VCaP (cell line): ENCODE measurements around the gene DPH6.

Experiments
- H3K27ac ChIP-seq: fragments of 450-650 bp; 2 replicates; pipeline ENCODE4 v1.5.1; 2017
- TF ChIP-seq, protein P1 (sequence below): fragments of 450-650 bp; conservative IDR thresholded peaks from 2 replicates; pipeline ENCODE4 v1.5.1; 2017; ENCODE audit warnings: mild to moderate bottlenecking, moderate library complexity

The DPH6 gene

DNA sequence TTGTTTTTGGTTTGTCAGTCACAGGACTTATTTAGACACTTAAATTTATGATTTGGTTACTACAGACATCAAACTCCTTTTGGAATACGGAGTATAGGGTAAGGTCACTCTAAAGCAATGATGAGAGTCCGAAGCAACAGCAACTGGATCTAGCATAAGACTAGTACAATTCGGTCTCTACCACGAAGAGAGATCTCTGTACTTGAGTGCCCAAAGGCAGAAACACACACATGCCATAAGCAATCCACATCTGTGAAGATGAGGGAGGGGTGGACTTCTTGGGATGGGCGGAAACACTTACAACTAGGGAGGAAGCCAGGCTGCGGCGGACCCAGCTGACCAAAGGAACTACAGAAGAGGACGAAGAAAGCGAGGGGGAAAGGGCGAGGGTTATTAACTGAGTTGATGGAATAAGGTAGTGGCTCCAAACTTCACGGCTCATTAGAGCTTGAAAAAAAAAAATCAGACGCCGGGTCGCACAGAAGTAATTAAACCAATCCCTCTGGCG is 595 bp downstream of the DPH6 start:
- H3K27ac ChIP-seq = peak overlapping the region; percentile 99
- TF ChIP-seq, protein P1, sequence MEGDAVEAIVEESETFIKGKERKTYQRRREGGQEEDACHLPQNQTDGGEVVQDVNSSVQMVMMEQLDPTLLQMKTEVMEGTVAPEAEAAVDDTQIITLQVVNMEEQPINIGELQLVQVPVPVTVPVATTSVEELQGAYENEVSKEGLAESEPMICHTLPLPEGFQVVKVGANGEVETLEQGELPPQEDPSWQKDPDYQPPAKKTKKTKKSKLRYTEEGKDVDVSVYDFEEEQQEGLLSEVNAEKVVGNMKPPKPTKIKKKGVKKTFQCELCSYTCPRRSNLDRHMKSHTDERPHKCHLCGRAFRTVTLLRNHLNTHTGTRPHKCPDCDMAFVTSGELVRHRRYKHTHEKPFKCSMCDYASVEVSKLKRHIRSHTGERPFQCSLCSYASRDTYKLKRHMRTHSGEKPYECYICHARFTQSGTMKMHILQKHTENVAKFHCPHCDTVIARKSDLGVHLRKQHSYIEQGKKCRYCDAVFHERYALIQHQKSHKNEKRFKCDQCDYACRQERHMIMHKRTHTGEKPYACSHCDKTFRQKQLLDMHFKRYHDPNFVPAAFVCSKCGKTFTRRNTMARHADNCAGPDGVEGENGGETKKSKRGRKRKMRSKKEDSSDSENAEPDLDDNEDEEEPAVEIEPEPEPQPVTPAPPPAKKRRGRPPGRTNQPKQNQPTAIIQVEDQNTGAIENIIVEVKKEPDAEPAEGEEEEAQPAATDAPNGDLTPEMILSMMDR = no peak

DNA sequence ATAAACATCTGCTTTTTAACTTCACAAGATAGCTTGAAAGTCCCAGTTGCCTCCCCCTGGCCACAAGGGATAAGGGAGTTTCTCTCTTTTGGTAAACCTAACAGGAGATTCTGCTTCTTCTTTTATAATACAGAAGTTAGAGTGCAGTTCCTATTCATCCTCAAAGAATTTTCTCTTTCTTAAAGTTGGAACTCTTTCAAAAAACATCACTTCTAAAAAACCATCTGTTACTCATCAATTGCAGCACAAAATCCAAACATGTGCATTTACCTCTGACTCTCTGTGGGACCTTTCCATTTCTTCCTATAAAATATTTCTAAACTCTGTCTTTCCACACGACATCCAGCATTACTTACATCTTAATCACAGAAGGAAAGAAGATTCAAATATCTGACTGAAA is 5.1 kb downstream of the DPH6 start:
- H3K27ac ChIP-seq = no peak overlapping the region
- TF ChIP-seq, protein P1 = no peak

DNA sequence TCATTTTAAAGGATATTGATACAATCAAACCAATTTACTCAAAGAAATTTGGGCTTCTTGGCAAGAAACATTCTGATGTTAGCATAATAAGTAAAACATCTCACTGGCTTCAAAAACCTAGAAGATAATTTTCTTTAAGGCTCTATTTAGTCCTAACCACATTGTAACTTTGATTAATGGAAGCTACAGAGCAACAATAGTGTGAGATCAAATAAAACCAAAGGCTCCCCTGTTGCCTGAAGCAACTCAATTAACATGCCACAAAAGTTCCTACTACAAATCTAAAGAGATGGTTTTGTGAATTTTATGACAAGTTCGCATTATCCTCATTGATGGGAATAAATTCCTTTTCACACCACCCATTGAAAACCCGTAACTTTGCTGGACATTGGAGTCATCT is 5.9 kb downstream of the DPH6 start:
- TF ChIP-seq, protein P1 = no peak
- no peak overlapping the region for H3K27ac ChIP-seq

DNA sequence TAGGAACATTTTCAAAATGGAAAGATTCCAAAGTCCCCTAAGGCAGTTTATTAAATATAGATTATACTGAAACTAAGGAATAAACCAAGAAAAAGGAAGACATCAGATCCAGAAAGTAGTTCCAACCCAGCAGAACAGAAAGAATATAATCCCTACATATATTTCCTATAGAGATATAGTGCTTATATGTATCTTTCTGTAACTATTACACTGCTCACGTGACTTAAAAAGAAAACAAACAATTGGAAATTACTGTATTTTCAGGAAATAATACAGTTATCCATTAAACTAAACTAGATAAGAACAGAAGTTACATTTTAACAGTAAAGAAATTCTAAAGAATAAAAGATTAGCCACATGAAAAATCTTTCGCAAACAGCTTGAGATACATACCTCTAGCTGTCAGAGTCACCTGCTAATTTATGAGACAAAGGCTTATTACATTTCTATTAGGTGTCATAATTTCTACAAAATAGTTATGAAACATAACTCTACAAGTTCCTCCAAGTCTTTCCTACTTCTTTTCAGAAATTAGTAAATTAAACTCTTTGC is 10.5 kb downstream of the DPH6 start:
- no peak overlapping the region for H3K27ac ChIP-seq
- TF ChIP-seq, protein P1 = no peak

DNA sequence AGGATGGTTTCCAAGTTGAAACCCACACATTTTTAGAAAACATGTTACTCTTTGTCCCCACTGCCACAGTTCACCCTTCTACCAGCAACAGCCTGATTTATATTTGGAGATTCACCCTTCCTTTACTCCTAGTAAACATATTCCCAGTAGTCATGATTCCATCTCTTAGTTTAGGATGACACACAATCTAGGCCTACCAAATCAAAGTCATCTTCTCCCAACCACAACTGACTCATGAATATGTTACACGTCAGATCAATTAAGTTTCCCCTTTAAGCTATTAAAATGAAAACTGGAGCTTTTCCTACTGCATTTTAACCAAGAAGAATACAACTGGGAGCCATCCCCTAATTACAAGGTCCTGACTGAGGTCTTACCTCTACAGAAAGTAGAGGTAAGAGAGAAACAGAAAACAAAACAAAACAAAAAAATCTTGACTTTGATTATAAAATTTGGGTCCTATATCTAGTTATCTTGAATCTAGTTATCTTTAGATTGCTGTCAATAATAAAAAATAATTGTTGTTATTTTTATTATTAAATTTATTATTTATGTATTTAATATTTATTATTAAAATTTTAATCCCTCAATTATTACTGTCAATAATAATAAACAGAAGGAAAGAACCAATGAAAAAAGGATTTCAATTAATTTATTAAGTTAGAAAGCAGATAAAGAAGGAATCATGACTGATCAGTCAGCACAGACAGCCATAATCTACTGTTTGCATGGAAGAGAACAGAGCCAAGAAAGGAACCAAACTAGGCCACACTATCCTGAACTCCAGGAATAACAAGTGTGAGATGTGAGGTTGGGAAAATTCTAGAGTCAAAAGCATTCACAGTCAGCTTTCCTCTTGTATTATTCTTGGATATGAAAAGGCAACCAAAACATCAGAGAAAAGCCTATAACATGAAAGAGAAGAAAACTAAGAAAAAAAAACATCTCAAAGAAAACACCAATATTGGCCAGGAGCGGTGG is 12.5 kb downstream of the DPH6 start:
- H3K27ac ChIP-seq = no peak overlapping the region
- TF ChIP-seq, protein P1 = no peak

DNA sequence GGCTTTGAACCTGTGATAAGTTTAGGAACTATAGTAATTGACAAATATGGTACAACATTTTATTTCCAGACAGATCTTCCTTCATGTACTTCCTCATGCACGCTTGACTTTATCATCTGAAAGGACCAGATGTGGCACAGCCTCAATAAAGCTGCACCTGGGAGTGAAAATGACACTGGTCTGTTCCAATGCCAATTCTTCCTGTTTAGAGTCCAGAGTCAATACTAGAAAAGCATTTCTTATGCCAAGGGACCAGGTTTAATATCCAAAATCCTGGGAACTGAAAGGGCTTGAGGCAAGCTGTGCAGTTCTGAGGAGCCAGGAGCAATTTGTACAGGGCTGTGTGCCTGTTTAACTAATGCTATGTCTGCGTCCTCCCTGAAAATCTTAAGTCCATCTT is 15.3 kb downstream of the DPH6 start:
- TF ChIP-seq, protein P1 = no peak
- no peak overlapping the region for H3K27ac ChIP-seq

DNA sequence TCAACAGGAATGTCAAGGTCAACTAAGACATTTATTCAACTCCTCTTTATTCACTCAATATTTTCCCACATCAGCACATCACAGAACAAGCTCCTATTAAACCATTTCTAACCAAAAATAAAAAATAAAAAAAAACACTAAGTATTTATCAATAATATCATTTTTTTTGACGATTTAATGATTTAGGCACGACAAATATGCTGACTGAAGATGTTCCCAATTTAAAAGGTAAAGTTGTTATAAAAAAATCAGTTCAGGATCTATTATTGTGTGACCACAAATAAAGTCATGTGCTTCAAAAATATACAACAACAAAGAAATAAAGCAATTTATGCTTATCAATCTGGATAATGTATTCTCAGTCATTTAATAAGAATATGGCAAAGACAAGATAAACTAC is 16.2 kb downstream of the DPH6 start:
- TF ChIP-seq, protein P1 = no peak
- H3K27ac ChIP-seq = no peak overlapping the region
